Kidney (tissue), 14 donors: ENCODE data around the gene CTDSP2. TPM values are rescaled to one million over a fixed set of nuclear protein-coding genes. Genes with fewer than 3 reads are reported as not detected.
"Not testable (repeated sequence)": the region's sequence is repeated elsewhere in the genome, so short reads cannot be mapped to it uniquely, and the experiment has no call there.

Experiments
- DNase-seq, 5 donors: peaks; one replicate each; pipeline ENCODE4 v3.0.0-alpha.2; 2013 to 2020
- FAIRE-seq: peaks from 2 replicates; lab custom pipeline; 2012; peaks lifted over from hg19 to GRCh38; lab: Jason Lieb, UNC
- H3K27ac ChIP-seq, 2 donors: one replicate each; pipeline ENCODE4 v1.7.0; 2013; ENCODE audit warnings: low read depth in 2 of 2, low read length in 2 of 2, inconsistent platforms in 1 of 2
- H3K27me3 ChIP-seq: one replicate; pipeline ENCODE4 v1.7.1; 2013; ENCODE audit warnings: low read length, inconsistent platforms; ENCODE audit not compliant: control insufficient read depth, insufficient read depth
- H3K36me3 ChIP-seq, 3 donors: one replicate each; pipeline versions ENCODE4 v1.7.0 to v1.7.1; 2013; ENCODE audit warnings: low read length in 3 of 3, control low read depth in 1 of 3, inconsistent platforms in 1 of 3; ENCODE audit not compliant: insufficient read depth in 3 of 3, control insufficient read depth in 2 of 3
- H3K4me1 ChIP-seq, 3 donors: one replicate each; pipeline versions ENCODE4 v1.7.0 to v1.7.1; 2013; ENCODE audit warnings: low read length in 3 of 3, inconsistent platforms in 1 of 3, low read depth in 1 of 3; ENCODE audit not compliant: control insufficient read depth in 2 of 3, insufficient read depth in 2 of 3
- H3K4me3 ChIP-seq, 3 donors: one replicate each; pipeline versions ENCODE4 v1.7.0 to v1.8.1; 2013; ENCODE audit warnings: low read length in 3 of 3, control low read depth in 1 of 3, inconsistent platforms in 1 of 3
- H3K9ac ChIP-seq, 3 donors: one replicate each; pipeline versions ENCODE4 v1.7.0 to v1.7.1; 2013; ENCODE audit warnings: low read length in 3 of 3, control low read depth in 1 of 3, inconsistent platforms in 1 of 3
- H3K9me3 ChIP-seq, 3 donors: one replicate each; pipeline versions ENCODE4 v1.7.0 to v1.7.1; 2013; ENCODE audit warnings: low read length in 3 of 3, control low read depth in 1 of 3, inconsistent platforms in 1 of 3; ENCODE audit not compliant: control insufficient read depth in 2 of 3, insufficient read depth in 1 of 3
- intact Hi-C: fragments of 100-400 bp; cut with DNase I; formaldehyde crosslinking; loops from one replicate; pipeline ENCODE4 v1.11.1; 2022
- polyA plus RNA-seq: library from polyadenylated mRNA; stranded (reverse); fragments of 350-450 nt; fragmentation: Illumina TruSeq; extraction: RNeasy Lipid Tissue Mini Kit (QIAGEN cat#74804); gene quantifications from one replicate; pipeline ENCODE4 v1.2.3, GENCODE V29; 2014; ENCODE audit warnings: low read depth, low replicate concordance; ENCODE audit not compliant: insufficient read depth
- total RNA-seq: library from RNA; stranded (reverse); fragmentation: NEBNext Ultra II Directional; extraction: Animal tissue kit (Norgen Biotek cat#: 25700); gene quantifications from one replicate; pipeline ENCODE4 v1.2.1, GENCODE V29; 2021
- TF ChIP-seq, protein P1 (sequence below): IDR thresholded peaks from 3 replicates; pipeline ENCODE4 v1.5.1; 2012; ENCODE audit warnings: mild to moderate bottlenecking, moderate library complexity, borderline replicate concordance; ENCODE audit not compliant: insufficient read depth; ENCODE audit errors: extremely low read depth
- donor health status: control.
- donor health status: control.
- donor health status: control.
- donor health status: control.
- donor health status: control.
- donor health status: DM: yes; HTN: yes; CAD: no.
- donor health status: Normal renal cell carcinoma (clear cell type).

Gene CTDSP2
- total and polyA plus RNA-seq, 2 donors from 2014 or later: 46.0 to 198 TPM

DNA sequence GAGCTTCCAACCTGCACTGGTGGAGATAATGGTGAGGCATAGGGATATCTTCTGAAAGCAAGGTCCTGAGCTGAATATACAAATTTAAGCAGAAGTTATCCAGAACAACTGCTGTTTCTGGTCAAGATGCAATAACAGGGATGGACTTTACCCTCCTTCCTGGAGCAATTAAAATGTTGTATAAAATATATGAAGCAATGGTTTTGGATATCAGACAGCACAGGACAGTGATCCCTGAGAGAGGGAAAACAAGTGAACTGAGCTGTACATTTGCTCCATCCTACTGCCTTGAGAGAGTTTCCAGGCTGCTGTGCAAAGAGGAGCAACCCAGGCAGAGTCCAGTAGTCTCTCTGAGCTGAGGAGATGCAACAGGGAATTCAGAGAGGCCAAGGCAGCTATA lies 36.0 kb upstream of the CTDSP2 start:
- DNase-seq: no peak
- intact Hi-C loops: no loop called here
- FAIRE-seq: no peak
- Histone ChIP-seq H3K4me3 (no peak overlapping the region), H3K27me3 (no peaks in the 10 kb centered on the region), H3K27ac (no peak overlapping the region), H3K9me3 (no peaks in the 10 kb centered on the region), H3K4me1 (no peaks in the 10 kb centered on the region), H3K36me3 (no peaks in the 10 kb centered on the region), H3K9ac (no peak overlapping the region)
- TF ChIP-seq, protein P1, sequence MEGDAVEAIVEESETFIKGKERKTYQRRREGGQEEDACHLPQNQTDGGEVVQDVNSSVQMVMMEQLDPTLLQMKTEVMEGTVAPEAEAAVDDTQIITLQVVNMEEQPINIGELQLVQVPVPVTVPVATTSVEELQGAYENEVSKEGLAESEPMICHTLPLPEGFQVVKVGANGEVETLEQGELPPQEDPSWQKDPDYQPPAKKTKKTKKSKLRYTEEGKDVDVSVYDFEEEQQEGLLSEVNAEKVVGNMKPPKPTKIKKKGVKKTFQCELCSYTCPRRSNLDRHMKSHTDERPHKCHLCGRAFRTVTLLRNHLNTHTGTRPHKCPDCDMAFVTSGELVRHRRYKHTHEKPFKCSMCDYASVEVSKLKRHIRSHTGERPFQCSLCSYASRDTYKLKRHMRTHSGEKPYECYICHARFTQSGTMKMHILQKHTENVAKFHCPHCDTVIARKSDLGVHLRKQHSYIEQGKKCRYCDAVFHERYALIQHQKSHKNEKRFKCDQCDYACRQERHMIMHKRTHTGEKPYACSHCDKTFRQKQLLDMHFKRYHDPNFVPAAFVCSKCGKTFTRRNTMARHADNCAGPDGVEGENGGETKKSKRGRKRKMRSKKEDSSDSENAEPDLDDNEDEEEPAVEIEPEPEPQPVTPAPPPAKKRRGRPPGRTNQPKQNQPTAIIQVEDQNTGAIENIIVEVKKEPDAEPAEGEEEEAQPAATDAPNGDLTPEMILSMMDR: no peak

DNA sequence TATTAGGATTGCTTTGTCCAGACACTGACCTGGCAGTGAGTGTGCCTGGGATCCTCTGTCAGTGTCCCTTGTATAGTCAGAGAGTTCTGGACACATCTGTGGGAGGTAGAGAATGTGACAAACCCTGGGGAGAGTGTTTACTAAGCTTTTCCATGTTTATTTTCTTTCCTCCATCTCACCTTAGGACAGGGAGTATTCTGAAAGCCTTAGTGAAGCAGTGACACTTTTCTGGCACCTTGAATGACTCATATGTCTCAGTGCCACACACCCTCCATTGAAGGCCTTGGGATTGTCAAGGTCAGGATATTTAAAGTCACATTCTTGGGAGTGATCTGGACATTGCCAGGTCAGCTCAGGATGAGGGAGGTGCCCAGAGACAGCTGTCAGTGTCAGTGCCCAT lies 34.9 kb upstream of the CTDSP2 start:
- no peak for FAIRE-seq

DNA sequence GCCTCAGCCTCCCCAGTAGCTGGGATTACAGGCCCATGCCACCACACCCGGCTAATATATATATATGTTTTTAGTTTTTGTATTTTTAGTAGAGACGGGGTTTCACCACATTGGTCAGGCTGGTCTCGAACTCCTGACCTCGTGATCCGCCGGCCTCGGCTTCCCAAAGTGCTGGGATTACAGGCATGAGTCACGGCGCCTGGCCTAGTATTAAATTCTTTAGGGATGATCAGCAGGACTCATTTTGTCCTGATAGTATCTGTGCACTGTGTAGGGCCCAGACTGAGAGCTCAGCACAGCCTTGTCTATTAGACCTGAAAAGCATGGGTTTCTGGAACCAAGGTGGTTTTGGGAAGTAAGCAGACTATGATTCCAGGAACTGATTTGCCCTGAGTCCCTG lies 34.5 kb upstream of the CTDSP2 start:
- intact Hi-C loops, H3K36me3 ChIP-seq, H3K9me3 ChIP-seq, H3K4me3 ChIP-seq, H3K27ac ChIP-seq, H3K27me3 ChIP-seq, H3K4me1 ChIP-seq, DNase-seq, H3K9ac ChIP-seq, FAIRE-seq: not testable (repeated sequence)

More for the DNA sequence above, 34.9 kb upstream of the CTDSP2 start:
- Histone ChIP-seq H3K27me3 (no peaks in the 10 kb centered on the region), H3K4me1 (no peaks in the 10 kb centered on the region), H3K27ac (no peak overlapping the region), H3K9ac (no peak overlapping the region), H3K4me3 (no peak overlapping the region), H3K9me3 (no peaks in the 10 kb centered on the region), H3K36me3 (no peaks in the 10 kb centered on the region)
- no peak for DNase-seq
- TF ChIP-seq, protein P1: no peak
- intact Hi-C loops: no loop called here

DNA sequence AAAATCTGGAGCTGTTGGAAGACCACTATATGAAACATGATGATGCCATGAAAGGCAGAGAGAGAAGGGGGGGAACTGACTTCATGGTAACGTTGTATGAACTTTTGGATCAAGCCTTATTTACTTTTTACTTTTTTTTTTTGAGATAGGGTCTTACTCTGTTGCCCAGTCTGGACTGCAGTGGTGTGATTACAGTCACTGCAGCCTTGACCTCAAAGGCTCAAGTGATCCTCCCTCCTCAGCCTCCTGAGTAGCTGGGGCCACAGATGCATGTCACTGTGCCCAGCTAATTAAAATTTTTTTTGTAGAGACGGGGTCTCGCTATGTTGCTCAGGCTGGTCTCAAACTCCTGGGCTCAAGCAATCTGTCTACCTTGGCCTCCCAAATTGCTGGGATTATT lies 31.3 kb upstream of the CTDSP2 start:
- H3K9ac ChIP-seq: no peak overlapping the region
- no peaks in the 10 kb centered on the region for H3K36me3 ChIP-seq
- no peak for DNase-seq
- H3K4me3 ChIP-seq: no peak overlapping the region
- intact Hi-C loops: no loop called here
- H3K4me1 ChIP-seq: peaks cover 0 to 7% (median 0%) of the 10 kb centered on the region in 3 donors
- FAIRE-seq: no peak
- TF ChIP-seq, protein P1: no peak
- no peaks in the 10 kb centered on the region for H3K27me3 ChIP-seq
- no peaks in the 10 kb centered on the region for H3K9me3 ChIP-seq
- no peak overlapping the region for H3K27ac ChIP-seq
